ENCODE results near the gene TNKS1BP1.
"Not testable (repeated sequence)": the region's sequence is repeated elsewhere in the genome, so short reads cannot be mapped to it uniquely, and the experiment has no call there.

TNKS1BP1 gene

GRCh38 chr11:57353852-57354251 is 29.1 kb upstream of the TNKS1BP1 start:
- no peak for FAIRE-seq

DNA sequence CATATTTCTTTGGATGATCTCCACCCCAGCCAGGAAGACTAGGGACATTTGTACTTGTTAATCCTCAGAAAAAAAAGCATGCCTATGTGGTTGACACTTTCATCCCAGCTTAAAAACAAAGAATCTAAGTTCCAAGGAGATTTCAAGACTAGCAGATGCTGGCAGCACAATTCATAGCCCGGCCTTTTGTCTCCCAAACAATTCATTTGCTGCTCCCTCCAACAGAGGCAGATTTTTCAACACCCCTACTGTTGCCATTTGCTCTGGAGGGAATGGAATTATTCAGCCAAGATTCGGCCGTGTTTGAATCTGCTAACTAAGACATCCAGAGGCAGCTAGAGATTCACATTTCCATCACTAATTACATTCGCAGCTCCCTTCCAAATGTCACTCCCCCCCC is 28.7 kb upstream of the TNKS1BP1 start:
- no peak for FAIRE-seq

GRCh38 chr11:57353036-57353435 is 28.3 kb upstream of the TNKS1BP1 start:
- no peak for FAIRE-seq

DNA sequence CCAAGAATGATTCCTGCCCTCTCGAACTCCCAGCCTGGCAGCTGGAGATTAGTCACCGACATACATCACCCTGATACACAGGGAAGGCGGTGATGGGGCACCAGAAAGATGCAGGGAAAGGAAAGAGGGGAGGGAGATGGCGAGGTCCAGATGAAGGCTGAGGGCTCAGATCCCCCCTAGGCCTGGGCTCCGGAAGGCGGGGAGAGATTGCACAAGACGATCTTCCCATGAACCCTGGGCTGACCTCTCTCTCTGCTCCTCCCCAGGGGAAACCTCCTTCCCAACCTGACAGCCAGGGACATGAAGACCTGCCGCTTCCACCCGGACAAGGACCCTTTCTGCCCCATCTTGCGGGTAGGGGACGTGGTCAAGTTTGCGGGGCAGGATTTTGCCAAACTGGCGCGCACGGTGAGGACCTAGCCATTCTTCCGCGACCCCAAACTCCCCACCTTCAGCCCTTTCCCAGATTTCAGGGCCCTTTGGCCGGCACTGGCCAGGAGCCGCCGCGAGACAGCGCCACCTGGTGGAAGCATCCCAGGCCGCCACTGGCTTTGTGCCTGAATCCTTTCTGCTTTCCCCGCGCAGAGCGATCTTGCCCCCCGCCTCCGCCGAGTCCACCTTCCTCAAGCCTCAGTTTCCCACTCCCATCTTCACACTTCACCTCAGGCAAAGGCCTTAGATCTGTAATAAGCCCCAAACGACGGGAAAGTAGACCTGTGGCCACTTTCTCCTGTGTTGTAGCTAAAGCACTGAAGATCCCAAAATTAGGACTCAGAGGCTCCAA is 24.9 kb upstream of the TNKS1BP1 start:
- FAIRE-seq, result no peak

DNA sequence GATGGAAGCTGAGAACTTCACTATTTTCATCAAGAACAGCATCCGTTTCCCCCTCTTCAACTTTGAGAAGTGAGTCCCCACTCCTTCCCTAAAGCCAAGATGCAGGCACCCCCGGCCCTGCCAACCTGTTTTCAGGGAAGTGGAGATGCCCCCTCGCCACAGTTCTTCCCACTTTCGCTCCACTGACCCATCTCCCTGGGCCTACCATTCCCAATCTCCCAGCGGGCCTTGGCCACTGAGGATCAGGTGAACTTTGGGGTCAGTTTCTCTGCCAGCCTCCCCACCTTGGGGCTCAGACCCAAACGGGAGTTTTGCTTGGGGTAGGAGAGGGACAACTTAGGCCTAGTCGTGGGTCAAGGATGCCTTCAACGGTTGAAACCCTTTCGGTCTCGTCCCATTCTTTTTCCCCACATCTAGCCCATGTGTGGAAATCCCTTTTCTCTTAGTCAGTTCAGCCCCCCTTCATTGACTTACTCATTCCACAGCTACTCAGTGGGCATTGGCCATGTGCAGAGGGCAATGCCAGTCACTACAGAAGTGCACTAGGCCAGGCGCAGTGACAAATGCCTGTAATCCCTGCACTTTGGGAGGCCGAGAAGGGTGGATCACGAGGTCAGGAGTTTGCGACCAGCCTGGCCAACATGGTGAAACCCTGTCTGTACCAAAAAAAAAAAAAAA is 24.0 kb upstream of the TNKS1BP1 start:
- FAIRE-seq, result no peak

GRCh38 chr11:57348052-57348451 is 23.3 kb upstream of the TNKS1BP1 start:
- no peak for FAIRE-seq

GRCh38 chr11:57347336-57347735 is 22.6 kb upstream of the TNKS1BP1 start:
- FAIRE-seq, result no peak

GRCh38 chr11:57345555-57346211 is 20.9 kb upstream of the TNKS1BP1 start:
- FAIRE-seq, result no peak

DNA sequence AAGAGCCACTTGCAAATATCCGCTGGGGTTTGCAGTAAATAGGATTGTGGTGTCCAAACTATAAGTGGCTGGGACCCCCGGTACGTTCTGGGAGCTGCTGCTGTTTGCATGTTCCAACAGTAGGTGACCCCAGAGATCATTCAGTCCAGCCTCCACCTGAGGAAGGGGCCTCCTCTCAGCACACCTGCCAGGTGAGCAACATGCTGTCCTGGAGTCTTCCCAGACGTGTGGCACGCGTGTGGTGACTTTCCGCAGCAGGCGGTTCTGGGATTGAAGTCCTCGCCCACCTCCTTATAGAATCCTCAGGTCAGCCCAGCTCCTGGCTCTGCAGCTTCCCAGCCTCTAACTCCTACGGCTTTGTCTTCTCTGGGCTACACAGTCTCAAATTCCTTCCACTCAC is 20.1 kb upstream of the TNKS1BP1 start:
- no peak for FAIRE-seq

GRCh38 chr11:57343825-57344224 is 19.1 kb upstream of the TNKS1BP1 start:
- FAIRE-seq, result no peak

DNA sequence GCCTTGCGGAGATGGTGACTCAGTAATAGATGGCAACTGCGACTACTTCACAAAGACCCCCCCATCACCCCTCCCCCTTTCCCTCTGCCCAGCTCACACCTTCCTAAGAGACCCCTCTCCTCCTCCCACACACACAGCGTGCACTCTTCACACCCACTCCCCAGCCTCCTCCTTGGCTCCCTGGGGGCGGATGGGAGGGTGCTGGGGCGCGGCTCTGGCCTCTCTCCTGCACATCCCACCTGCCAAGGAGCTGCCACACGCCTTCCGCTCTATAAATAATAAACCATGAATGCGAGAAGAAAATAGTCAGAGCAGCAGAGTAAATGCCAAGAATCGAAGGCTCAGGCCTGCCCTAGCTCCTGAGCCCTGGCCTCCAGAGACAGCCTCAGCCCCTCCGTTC is 17.9 kb upstream of the TNKS1BP1 start:
- no peak for FAIRE-seq

DNA sequence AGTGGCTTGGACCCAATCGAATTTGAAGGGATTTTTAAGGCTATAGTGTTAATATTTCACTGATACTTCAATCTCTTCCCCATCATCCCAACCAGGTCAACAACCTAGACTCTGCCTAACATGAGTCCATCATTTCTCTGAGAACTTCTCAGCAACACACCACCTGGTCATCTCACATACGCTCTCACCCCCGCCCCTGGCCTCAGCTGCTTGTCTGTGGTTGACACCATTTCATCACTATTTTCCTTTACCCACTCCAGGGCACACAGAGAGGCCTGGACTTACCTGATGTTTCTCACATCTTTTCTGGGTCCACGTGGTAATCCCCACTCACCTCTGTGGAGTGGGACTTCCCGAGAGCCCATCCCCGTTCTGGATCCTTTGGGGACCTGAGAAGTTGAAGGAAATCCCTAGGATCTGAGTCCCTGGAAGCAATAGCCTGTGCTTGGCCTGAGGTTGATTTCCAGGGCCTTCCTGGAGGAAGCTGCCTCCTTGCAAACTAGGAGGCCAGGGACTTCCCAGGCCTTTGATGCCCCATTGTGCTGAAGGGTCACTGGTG is 16.6 kb upstream of the TNKS1BP1 start:
- no peak for FAIRE-seq

- no peak for FAIRE-seq
Measured at GRCh38 chr11:57340039-57340615, 15.4 kb upstream of the TNKS1BP1 start.

DNA sequence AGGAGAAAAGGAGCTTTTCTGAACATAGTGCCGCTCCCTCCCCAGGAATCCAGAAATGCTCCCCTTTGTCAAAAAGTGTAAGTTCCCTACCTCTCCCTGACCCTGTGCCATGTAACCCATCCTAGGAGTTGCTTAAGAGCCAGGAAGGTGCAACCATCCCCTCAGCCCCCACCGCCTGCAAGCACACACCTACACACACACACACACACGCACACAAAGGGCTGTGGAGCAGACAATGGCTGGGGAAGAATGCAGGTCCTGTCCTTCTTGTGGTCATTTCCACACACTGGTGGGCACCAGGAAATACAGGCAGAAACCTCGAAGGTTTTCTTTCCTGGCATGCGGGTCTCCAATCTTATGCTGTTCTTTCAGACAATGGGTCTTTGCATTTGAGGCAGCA is 14.6 kb upstream of the TNKS1BP1 start:
- FAIRE-seq, result no peak

- FAIRE-seq, result no peak
Measured at GRCh38 chr11:57338142-57338541, 13.4 kb upstream of the TNKS1BP1 start, which contains the start of gene P2RX3. TSS of gene P2RX3 (plus strand) at chr11:57338352. CDS start at chr11:57338551, 199 bp downstream.

GRCh38 chr11:57336856-57337255 is 12.1 kb upstream of the TNKS1BP1 start:
- not testable (repeated sequence) for FAIRE-seq

DNA sequence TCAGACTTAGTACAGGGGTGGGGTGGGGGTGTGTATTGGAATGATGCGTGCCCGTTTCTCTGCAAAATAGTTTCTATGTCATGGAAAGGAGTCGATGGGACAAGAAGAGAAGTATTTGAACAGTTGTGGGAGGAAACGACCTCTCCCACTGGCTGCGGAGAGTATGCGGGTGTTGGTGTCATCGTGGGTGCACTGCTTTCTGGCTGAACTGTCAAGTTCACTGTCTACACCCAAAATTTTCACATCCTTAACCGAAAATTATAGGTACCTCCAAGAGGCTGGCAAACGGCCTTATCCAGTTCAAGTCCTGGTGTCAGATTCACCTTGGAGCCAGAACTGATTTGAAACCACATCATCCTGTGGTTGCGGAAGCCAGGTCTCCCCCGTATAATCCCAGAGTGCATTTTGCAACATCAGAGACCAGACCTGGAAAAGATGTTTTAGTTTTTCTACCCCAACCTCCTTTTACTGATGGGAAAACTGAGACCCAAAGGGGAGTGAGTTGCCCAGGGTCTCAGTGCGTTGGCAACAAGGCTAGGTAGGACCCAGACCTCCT is 11.4 kb upstream of the TNKS1BP1 start:
- FAIRE-seq, result no peak

DNA sequence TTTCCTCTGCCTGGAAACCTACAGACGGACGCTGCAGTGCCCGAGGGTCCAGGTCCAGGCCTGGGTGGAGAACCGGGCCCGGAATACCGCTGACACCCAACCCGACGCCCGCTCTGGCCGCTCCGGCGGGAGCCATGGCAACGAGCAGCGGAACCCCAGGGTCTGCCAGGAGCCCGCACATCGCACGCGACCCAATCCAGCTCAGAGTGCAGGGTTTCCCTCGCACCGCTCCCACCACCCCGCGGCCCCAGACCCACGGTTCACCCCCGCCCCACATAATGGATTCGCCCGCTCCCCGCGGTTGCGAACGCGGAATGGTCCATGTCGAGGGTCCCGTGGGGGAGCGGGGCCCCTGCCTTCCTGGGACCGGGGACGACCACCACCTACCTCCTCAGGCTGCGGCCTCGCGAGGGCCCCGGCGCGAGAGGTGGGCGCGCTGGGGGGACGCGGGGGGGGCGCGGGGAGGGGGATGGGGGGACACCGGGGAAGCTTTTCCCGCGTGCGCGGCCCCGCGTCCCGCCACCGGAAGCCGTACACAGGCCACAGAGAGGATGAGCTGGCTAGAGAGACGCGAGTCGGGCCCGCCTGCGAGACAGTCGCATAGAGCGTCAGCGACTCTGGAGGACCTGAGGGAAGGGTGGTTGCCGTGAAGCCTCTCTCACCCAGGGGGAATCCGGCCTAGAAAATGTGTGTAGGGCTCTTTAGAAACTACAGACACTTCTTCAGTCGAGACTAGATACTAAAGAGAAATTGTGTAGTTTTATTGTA is 10.8 kb upstream of the TNKS1BP1 start, which contains the start of gene SSRP1:
Gene SSRP1 (minus strand): TSS at position 550 of the 768 bp plus-strand sequence. CDS start 771 bp downstream, outside the sequence.
- FAIRE-seq, result no peak

- FAIRE-seq, result no peak
Measured at GRCh38 chr11:57335023-57335342, 10.2 kb upstream of the TNKS1BP1 start.

- no peak for FAIRE-seq
Measured at GRCh38 chr11:57332694-57333440, 8.1 kb upstream of the TNKS1BP1 start.

DNA sequence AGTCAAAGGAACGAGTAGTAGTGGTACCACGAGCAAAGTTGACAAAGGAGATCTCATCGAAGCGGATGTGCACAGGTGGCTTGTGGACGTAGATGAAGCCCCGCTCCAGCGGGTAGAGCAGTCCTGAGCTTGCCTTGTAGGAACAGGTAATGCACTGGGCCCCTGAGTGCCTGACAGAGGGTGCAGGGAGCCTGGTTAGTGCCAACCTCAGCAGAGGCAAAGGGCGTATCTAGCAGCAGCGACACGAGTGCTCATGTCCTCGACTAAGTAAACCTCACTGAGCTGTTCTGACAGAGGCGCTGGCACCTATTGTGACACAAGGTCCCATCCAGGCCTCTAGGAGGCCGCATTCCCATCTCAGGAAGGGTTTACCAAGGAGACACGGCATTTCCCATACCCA is 7.0 kb upstream of the TNKS1BP1 start:
- no peak for FAIRE-seq
